ENCODE results near the gene ARHGAP27. TPM values are rescaled to one million over a fixed set of nuclear protein-coding genes. Genes with fewer than 3 reads are reported as not detected.

ARHGAP27 gene
- 25.5 and 29.8 TPM in 2 replicates for total RNA-seq

DNA sequence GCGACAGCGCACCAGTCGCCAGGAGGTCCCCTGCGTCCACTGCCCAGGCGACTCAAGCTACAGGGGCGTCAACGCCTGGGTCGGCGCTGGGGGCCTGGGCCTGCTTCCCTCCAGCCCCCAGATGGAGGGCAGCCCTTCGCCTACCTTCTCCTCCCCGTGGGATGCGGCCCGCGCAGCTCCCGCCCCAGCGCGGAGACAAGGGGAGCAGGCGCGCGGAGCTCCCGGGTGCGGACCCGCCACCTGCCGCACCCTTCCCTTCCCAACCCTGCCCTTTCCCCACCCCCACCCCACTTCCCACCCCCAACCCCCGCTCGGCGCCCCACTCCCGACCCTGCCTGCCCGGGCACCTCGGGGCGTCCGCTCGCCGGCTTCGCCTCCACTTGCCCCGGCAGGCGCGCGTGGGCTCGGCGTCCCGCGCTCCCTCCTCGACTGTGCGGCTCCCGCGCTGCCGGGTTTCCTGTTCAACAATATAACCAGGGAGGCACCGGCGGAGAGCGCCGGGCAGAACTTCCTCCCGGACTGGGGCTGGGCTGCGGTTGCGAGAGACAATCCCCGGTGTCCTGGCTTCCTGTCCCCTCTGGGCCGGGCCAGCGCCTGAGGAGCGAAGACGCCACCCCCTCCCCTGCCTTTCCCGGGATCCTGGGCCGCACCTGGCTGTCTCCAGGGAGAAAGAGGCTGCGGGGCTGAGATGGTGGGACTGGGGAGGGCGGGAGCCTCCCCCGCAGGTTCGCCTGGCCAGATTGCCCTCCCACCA lies at the start of gene ARHGAP27:
Gene ARHGAP27 (minus strand): TSS at position 466 of the 754 bp plus-strand sequence. CDS start 2,591 bp downstream, outside the sequence.

Other genes starting within 250 kb of the ARHGAP27 start
- gene FMNL1, start 211.0 kb downstream of the ARHGAP27 start, total RNA-seq, result 0.93 and 1.1 TPM in 2 replicates
- not detected in 2 replicates for gene SPATA32, start 170.8 kb downstream of the ARHGAP27 start, total RNA-seq
- gene MAP3K14, start 115.8 kb downstream of the ARHGAP27 start, total RNA-seq, result 3.4 and 4.1 TPM in 2 replicates
- gene PLEKHM1, start 57.9 kb upstream of the ARHGAP27 start, total RNA-seq, result 24.9 and 35.0 TPM in 2 replicates

Measured in thoracic aorta endothelial cell (primary cell).